ENCODE results near the gene JTB. TPM values are rescaled to one million over a fixed set of nuclear protein-coding genes. Genes with fewer than 3 reads are reported as not detected.

JTB gene
- total RNA-seq, 1 donor from 2014 or later = 76.8 TPM

DNA sequence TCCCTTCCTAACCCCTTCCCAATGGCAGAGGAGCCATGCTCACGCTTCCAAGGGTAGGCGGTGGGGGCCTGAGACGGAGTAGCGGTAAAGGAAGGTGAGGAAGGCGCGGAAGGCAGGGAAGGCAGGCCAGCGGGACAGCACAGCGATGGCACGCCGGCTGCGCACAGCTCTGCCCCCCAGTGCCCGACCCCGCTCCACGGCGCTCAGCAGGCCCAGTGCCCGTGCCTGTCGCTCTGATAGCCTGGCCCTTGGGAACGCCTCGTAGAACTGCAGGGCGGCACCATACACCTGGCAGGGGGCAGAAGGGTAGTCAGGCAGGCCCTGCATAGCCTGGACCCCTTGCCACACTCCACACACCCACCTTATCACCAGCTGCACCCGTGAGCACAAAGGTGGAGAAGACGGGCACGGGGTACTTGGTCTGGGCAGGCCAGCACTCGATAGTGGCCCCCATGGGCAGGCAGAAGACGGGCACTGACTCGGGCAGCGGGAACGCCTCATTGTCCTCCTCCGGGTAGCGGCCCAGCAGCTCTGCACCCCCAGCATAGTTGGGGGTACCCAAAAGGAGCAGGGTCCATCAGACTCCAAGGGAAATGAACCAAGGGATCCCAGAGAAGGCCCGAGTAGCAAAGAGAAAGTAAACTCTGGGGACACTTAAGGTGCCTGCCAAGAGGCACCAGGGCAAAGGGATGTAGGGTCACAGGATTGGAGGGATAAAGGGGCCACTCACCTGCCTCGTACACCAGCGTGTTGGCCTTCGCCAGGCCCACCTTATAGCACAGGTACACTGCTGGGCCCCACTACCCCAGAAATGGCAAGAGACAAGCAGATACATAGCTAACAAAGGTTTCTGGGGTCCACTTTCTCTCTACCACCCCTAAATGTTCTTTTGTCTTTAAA lies 35.4 kb downstream of the JTB start:
- DNase-seq (ENCODE audit: missing footprints) = no peak
- ATAC-seq = no peak
- intact Hi-C loops (cut with DNase I) = no loop called here

GRCh38 chr1:153940756-153941155 lies 36.7 kb downstream of the JTB start:
- ATAC-seq = no peak
- intact Hi-C loops (cut with DNase I) = no loop called here

DNA sequence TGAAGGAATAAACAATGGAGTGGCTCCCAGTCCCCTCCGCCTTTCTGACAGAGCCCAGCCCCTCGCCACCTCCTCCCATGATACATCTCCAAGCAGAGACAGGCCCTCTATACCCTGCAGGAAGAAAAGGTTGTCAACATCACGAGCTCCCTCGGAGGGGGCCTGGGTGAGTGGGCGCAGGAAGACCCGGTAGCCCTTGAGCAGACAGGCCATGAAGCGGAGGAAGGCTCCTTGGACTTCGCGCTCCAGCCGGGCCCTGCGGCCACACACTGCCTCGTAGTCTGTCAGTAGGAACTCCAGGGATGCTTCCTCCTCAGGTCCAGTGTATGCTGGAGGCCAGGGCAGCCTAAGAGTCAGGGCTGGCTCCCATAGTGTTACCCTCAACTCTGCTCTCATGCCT lies 38.0 kb downstream of the JTB start:
- ATAC-seq (no peak), DNase-seq (ENCODE audit: missing footprints) (no peak)
- intact Hi-C loops (cut with DNase I) = no loop called here

More at GRCh38 chr1:153940756-153941155, 36.7 kb downstream of the JTB start:
- no peak for DNase-seq (ENCODE audit: missing footprints)

- no peak for ATAC-seq
- no peak for DNase-seq (ENCODE audit: missing footprints)
- intact Hi-C loops (cut with DNase I) = no loop called here
These were observed 38.5 kb downstream of the JTB start for GRCh38 chr1:153938996-153939395.

DNA sequence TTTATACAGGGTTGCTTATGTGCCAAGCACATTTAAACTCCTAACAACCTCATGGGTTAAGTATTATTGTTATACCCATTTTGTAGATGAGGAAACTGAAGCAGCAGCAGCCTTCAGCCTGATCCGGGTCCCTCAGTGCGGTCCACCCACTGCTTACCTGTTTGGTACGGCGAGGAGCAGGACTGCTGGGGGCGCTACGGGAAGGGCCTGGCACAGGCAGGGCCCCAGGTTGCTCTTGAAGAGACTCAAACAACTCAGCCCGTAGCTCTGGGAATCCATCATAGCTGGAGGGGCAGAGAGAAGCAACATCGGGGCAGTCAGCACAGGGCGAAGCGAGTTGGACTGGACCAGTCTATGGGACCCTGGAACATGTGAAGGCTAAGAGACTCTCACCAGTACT lies 40.1 kb downstream of the JTB start:
- ATAC-seq = no peak
- intact Hi-C loops (cut with DNase I) = no loop called here

GRCh38 chr1:153936011-153936802 lies 41.3 kb downstream of the JTB start:
- ATAC-seq (no peak), DNase-seq (ENCODE audit: missing footprints) (no peak)
- intact Hi-C loops (cut with DNase I) = no loop called here

More for the DNA sequence above, 40.1 kb downstream of the JTB start:
- DNase-seq (ENCODE audit: missing footprints) = no peak

DNA sequence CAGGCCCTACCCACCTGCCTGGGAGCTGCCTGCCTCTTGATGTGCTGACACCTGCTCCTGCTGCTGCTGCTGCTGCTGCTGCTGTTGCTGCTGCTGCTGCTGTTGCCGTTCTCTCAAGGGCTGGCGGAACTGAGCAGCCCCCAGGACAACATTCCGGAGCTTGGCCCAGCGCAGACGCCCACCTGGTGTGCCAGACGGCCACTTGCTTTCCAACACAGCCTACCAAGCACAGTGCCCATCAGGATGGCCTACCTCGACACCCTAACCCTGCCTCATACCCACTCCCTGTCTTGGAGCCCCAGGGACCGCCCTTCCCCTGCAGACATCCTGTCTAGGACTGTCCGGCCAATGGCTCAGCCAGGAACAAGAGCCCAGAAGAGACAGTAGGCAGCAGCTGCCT lies 42.7 kb downstream of the JTB start:
- no peak for DNase-seq (ENCODE audit: missing footprints)
- no peak for ATAC-seq
- intact Hi-C loops (cut with DNase I) = no loop called here

DNA sequence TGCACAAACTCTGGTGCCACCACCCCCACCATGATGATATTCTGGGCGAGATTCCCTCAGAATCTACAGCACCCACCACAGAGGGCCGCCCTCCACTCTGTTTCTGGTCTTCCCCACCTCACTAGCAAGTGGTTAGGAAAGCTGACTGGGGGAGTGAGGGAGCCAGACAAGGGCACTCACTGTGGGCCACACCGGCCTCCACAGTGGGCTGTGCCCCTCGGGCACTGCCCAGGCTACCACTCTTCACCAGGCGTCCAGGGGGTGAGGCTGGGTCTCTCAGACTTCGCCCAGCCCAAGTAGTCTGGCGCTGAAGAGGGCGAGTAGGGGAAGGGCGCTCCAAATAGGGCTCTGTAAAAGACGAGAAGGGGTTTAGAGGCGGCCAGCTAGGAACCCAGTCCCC lies 43.5 kb downstream of the JTB start:
- intact Hi-C loops (cut with DNase I) = no loop called here
- DNase-seq (ENCODE audit: missing footprints) (no peak), ATAC-seq (no peak)

GRCh38 chr1:153933430-153933829 lies 44.0 kb downstream of the JTB start:
- DNase-seq (ENCODE audit: missing footprints) (no peak), ATAC-seq (no peak)
- intact Hi-C loops (cut with DNase I) = no loop called here

- intact Hi-C loops (cut with DNase I) = no loop called here
- ATAC-seq (no peak), DNase-seq (ENCODE audit: missing footprints) (no peak)
These were observed 45.0 kb downstream of the JTB start for GRCh38 chr1:153932156-153933131.

DNA sequence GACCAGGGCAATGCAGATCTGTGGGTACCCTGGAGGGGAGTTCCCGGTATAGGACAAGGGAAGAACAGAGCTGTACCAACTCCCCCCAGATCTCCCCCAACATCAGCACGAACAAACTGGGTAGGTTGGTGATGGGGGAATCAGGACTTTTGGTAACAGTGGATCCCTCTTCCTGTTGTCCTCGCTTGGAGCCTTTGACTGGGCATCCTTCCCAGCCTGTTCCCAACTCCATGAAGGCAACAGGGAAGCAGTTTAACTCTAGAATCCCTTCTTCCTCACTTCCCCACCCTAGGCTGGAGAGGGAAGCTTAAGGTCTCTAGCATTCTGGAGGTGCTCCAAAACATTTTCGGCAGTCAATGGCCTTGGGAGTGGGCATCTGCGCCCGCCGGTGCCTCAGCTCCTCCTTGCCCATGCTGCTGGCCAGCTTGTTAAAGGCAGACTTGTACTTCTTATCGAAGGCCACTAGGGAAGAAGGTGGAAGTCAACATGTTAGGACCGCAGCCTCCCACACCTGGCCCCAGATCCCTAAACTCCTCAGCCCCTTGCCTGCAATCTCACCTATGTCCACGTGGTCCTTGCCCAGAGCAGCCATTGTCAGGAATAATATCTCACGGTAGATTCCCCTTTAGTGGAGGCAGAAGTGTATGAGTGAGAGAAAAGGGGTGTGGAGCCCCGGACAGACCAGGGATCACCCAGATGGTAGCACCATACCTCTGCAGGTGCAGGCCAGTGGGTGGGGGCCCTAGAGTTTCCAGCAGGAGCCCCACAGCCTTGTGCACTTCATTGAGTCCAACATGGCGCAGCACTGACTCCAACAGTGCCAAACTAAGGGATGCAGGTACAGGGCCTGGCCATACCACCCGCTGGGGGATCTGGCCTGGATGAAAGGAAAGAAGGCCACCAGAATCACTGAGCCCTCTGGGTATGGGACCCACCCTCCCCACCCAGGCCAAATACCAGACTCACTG lies 47.2 kb downstream of the JTB start:
- DNase-seq (ENCODE audit: missing footprints) (no peak), ATAC-seq (no peak)
- intact Hi-C loops (cut with DNase I) = no loop called here

- ATAC-seq = no peak
- intact Hi-C loops (cut with DNase I) = no loop called here
- no peak for DNase-seq (ENCODE audit: missing footprints)
These were observed 48.0 kb downstream of the JTB start for GRCh38 chr1:153929426-153929825.

DNA sequence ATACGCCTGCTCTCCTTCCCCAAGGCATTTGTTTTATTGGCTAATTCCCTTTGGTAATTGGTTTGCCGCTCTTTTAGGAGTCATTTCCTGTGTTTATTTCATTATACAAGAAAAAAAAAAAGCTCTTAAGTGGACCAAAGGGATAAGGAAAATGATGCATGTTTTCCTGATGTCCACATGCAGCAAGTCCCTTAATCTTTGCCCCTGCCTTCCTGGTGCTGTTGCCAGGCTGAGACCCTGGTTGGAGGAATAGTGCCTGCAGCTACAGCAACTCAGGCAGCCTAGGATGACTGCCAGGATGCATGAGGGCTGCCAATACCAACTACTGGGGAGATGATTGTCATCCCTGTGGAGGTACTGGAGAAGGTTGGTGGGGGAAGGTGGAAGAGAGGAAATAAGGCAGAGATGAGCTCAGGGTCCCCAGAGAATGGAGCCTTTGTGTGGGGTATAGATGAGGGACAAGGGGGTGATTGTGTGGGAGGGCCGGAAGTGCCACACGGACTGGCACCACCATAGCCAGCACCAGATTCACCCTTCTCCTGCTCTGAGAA lies 48.6 kb downstream of the JTB start:
- intact Hi-C loops (cut with DNase I) = no loop called here
- no peak for ATAC-seq

DNA sequence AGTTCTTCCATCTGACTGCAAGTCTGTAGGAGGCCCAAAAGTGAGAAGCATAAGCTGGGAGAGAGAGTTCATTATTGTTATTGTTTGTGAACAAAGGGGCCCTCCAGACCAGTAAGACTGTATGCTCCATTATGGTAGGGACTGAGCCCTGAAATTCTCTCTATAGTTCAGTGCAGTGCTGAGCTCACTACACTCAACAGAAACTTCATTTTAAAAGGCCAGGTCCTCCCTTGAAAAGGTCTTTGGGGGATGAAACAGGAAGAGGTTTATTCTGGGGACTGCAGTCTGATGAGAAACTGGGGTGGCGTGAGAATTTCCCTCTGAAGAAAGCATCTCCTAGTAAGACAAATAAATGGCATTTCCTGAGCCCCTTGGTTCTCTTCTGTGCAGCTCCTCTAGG lies 49.2 kb downstream of the JTB start:
- DNase-seq (ENCODE audit: missing footprints) (no peak), ATAC-seq (no peak)
- intact Hi-C loops (cut with DNase I) = no loop called here

More for the DNA sequence above, 48.6 kb downstream of the JTB start:
- DNase-seq (ENCODE audit: missing footprints) = no peak

GRCh38 chr1:153926405-153926804 lies 51.1 kb downstream of the JTB start:
- no peak for ATAC-seq
- intact Hi-C loops (cut with DNase I) = no loop called here
- DNase-seq (ENCODE audit: missing footprints) = no peak

All from Right ventricle myocardium inferior (tissue), 1 donor.